Measurements from ENCODE around the gene HCN1.

The HCN1 gene

DNA sequence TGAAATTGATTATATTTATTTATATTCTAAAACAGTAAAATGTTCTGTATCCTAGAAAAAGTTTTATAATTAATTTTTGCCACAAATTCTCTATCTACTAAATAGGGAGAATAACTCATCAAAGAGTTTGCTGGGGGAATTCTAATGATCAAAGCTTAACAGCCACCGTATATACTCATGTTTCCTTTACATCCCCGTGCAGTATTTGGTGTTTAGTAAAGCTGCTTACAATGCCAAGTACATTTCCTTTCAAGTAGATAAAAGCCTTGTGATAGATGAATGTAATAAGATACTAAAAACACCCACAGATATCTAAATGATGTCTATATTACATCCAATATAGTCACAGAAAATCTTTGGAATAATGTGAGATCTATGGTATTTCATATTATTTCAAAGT, 312.2 kb downstream of the HCN1 start:
- TF ChIP-seq, protein P1, sequence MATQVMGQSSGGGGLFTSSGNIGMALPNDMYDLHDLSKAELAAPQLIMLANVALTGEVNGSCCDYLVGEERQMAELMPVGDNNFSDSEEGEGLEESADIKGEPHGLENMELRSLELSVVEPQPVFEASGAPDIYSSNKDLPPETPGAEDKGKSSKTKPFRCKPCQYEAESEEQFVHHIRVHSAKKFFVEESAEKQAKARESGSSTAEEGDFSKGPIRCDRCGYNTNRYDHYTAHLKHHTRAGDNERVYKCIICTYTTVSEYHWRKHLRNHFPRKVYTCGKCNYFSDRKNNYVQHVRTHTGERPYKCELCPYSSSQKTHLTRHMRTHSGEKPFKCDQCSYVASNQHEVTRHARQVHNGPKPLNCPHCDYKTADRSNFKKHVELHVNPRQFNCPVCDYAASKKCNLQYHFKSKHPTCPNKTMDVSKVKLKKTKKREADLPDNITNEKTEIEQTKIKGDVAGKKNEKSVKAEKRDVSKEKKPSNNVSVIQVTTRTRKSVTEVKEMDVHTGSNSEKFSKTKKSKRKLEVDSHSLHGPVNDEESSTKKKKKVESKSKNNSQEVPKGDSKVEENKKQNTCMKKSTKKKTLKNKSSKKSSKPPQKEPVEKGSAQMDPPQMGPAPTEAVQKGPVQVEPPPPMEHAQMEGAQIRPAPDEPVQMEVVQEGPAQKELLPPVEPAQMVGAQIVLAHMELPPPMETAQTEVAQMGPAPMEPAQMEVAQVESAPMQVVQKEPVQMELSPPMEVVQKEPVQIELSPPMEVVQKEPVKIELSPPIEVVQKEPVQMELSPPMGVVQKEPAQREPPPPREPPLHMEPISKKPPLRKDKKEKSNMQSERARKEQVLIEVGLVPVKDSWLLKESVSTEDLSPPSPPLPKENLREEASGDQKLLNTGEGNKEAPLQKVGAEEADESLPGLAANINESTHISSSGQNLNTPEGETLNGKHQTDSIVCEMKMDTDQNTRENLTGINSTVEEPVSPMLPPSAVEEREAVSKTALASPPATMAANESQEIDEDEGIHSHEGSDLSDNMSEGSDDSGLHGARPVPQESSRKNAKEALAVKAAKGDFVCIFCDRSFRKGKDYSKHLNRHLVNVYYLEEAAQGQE (IDR thresholded peaks at IDR 0.05; ENCODE audit: insufficient replicate concordance, low read depth): no peak
- no peak for TF ChIP-seq POLR2AphosphoS5 (IDR thresholded peaks at IDR 0.05; ENCODE audit: low read depth)
- no peak for TF ChIP-seq SPI1 (IDR thresholded peaks at IDR 0.05; ENCODE audit: borderline replicate concordance, low read depth)
- TF ChIP-seq, protein P2, sequence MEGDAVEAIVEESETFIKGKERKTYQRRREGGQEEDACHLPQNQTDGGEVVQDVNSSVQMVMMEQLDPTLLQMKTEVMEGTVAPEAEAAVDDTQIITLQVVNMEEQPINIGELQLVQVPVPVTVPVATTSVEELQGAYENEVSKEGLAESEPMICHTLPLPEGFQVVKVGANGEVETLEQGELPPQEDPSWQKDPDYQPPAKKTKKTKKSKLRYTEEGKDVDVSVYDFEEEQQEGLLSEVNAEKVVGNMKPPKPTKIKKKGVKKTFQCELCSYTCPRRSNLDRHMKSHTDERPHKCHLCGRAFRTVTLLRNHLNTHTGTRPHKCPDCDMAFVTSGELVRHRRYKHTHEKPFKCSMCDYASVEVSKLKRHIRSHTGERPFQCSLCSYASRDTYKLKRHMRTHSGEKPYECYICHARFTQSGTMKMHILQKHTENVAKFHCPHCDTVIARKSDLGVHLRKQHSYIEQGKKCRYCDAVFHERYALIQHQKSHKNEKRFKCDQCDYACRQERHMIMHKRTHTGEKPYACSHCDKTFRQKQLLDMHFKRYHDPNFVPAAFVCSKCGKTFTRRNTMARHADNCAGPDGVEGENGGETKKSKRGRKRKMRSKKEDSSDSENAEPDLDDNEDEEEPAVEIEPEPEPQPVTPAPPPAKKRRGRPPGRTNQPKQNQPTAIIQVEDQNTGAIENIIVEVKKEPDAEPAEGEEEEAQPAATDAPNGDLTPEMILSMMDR (IDR thresholded peaks at IDR 0.05; ENCODE audit: insufficient read depth, low read length): no peak
- no peak for TF ChIP-seq GABPA (IDR thresholded peaks at IDR 0.05; ENCODE audit: low read depth)
- H3K27me3 ChIP-seq (ENCODE audit: insufficient read depth, poor library complexity, severe bottlenecking): no peaks in the 10 kb centered on the region
- H3K4me3 ChIP-seq (replicated peaks; ENCODE audit: insufficient read depth, low read length): no peak overlapping the region
- DNase-seq (ENCODE audit: low read depth in 1 of 2, low spot score in 1 of 2): no peak
- H3K27ac ChIP-seq (replicated peaks): no peak overlapping the region

DNA sequence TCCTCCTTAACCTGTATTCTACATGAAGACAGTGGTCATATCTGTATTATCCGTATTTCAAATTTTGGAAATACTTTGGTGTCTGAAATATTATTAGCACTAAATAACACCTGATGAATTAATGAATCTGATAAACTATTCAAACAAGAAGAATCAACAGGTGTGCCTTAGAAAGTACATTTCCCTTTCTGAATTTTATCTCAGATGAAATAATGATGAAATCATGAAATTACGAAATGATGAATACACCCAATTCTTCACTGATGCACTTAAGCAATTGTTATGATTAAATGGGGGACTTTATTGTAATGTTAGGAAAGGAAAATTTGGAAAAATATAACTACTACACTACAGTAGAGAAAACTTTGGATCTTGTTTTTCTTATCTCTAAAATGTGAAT, 313.6 kb downstream of the HCN1 start:
- H3K4me3 ChIP-seq (replicated peaks; ENCODE audit: insufficient read depth, low read length): no peak overlapping the region
- no peak for DNase-seq (ENCODE audit: low read depth in 1 of 2, low spot score in 1 of 2)
- no peaks in the 10 kb centered on the region for H3K27me3 ChIP-seq (ENCODE audit: insufficient read depth, poor library complexity, severe bottlenecking)
- H3K27ac ChIP-seq (replicated peaks): no peak overlapping the region
- TF ChIP-seq POLR2AphosphoS5 (IDR thresholded peaks at IDR 0.05; ENCODE audit: low read depth) (no peak), SPI1 (IDR thresholded peaks at IDR 0.05; ENCODE audit: borderline replicate concordance, low read depth) (no peak), GABPA (IDR thresholded peaks at IDR 0.05; ENCODE audit: low read depth) (no peak)
- TF ChIP-seq, protein P1 (IDR thresholded peaks at IDR 0.05; ENCODE audit: insufficient replicate concordance, low read depth): no peak
- TF ChIP-seq, protein P2 (IDR thresholded peaks at IDR 0.05; ENCODE audit: insufficient read depth, low read length): no peak

DNA sequence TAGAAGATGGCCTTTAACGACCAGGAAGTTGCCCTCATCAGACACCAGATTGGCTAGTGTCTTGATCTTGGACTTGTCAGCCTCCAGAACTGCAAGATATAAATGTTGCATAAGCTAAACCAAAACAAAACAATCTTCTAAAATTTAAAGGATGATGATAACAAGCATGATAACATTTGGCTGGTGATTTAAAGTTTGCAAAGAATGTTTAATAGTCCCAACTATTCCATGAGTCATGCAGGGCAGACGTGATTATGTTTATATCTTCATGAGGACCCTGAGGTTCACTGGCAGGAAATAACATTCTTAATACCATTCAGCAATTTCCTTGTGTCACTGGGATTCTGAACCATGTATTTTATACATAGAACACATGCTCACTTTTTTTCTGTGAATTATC, 319.8 kb downstream of the HCN1 start:
- TF ChIP-seq SPI1 (IDR thresholded peaks at IDR 0.05; ENCODE audit: borderline replicate concordance, low read depth) (no peak), GABPA (IDR thresholded peaks at IDR 0.05; ENCODE audit: low read depth) (no peak), POLR2AphosphoS5 (IDR thresholded peaks at IDR 0.05; ENCODE audit: low read depth) (no peak)
- TF ChIP-seq, protein P2 (IDR thresholded peaks at IDR 0.05; ENCODE audit: insufficient read depth, low read length): no peak
- TF ChIP-seq, protein P1 (IDR thresholded peaks at IDR 0.05; ENCODE audit: insufficient replicate concordance, low read depth): no peak
- Histone ChIP-seq H3K4me3 (replicated peaks; ENCODE audit: insufficient read depth, low read length) (no peak overlapping the region), H3K27ac (replicated peaks) (no peak overlapping the region), H3K27me3 (ENCODE audit: insufficient read depth, poor library complexity, severe bottlenecking) (no peaks in the 10 kb centered on the region)
- no peak for DNase-seq (ENCODE audit: low read depth in 1 of 2, low spot score in 1 of 2)

Data from HL-60 (cell line).